ENCODE results near the gene ORAI3.

ORAI3 gene

GRCh38 chr16:30927789-30928378 lies 21.0 kb upstream of the ORAI3 start:
- H3K9me3 ChIP-seq (ENCODE audit: insufficient read depth, low read length, severe bottlenecking), result no peaks in the 10 kb centered on the region
- TF ChIP-seq CTCF (IDR thresholded peaks at IDR 0.05; ENCODE audit: borderline replicate concordance, extremely low read depth, low read length, poor library complexity, severe bottlenecking) (no peak), EZH2 (IDR thresholded peaks at IDR 0.05; ENCODE audit: borderline replicate concordance, low read depth, low read length, severe bottlenecking) (no peak)
- H3K36me3 ChIP-seq (ENCODE audit: insufficient read depth, low read length), result peaks cover 71% of the 10 kb centered on the region
- DNase-seq (peak; percentile 63), ATAC-seq (ENCODE audit: insufficient read depth, low read depth) (peak; percentile 27)
- H3K4me3 ChIP-seq (ENCODE audit: low read depth in 1 of 2, low read length in 2 of 2), result no peak overlapping the region
- H3K4me2 ChIP-seq (ENCODE audit: insufficient read depth, low read length), result peak overlapping the region; percentile 15; the same call in 1 of the 2 replicates
- H3K27ac ChIP-seq (ENCODE audit: low read length), result no peak overlapping the region
- H4K20me1 ChIP-seq (ENCODE audit: insufficient read depth, low read length), result peaks cover 18% of the 10 kb centered on the region
- H3K9ac ChIP-seq (ENCODE audit: low read depth, low read length), result no peak overlapping the region
- H2AFZ ChIP-seq (ENCODE audit: low read depth, low read length), result no peak overlapping the region
- peaks cover 31% of the 10 kb centered on the region for H3K79me2 ChIP-seq (ENCODE audit: insufficient read depth, low read length)
- peaks cover 35% of the 10 kb centered on the region for H3K4me1 ChIP-seq (ENCODE audit: insufficient read depth, low read length)
- no peaks in the 10 kb centered on the region for H3K27me3 ChIP-seq (ENCODE audit: insufficient read depth, low read length, poor library complexity)

- H3K36me3 ChIP-seq (ENCODE audit: insufficient read depth, low read length), result peaks cover 72% of the 10 kb centered on the region
- peak overlapping the region; percentile 15; the same call in 1 of the 2 replicates for H3K4me2 ChIP-seq (ENCODE audit: insufficient read depth, low read length)
- H4K20me1 ChIP-seq (ENCODE audit: insufficient read depth, low read length), result peaks cover 18% of the 10 kb centered on the region
Measured at GRCh38 chr16:30928390-30928789, 20.5 kb upstream of the ORAI3 start.

GRCh38 chr16:30929167-30929566 lies 19.7 kb upstream of the ORAI3 start:
- no peak overlapping the region for H3K4me2 ChIP-seq (ENCODE audit: insufficient read depth, low read length)
- peaks cover 77% of the 10 kb centered on the region for H3K36me3 ChIP-seq (ENCODE audit: insufficient read depth, low read length)
- H3K79me2 ChIP-seq (ENCODE audit: insufficient read depth, low read length), result peaks cover 27% of the 10 kb centered on the region
- H3K9me3 ChIP-seq (ENCODE audit: insufficient read depth, low read length, severe bottlenecking), result no peaks in the 10 kb centered on the region
- no peak overlapping the region for H3K4me3 ChIP-seq (ENCODE audit: low read depth in 1 of 2, low read length in 2 of 2)
- H2AFZ ChIP-seq (ENCODE audit: low read depth, low read length), result no peak overlapping the region
- peaks cover 18% of the 10 kb centered on the region for H4K20me1 ChIP-seq (ENCODE audit: insufficient read depth, low read length)
- DNase-seq (no peak), ATAC-seq (ENCODE audit: insufficient read depth, low read depth) (no peak)
- TF ChIP-seq CTCF (IDR thresholded peaks at IDR 0.05; ENCODE audit: borderline replicate concordance, extremely low read depth, low read length, poor library complexity, severe bottlenecking), result no peak
- no peak for TF ChIP-seq EZH2 (IDR thresholded peaks at IDR 0.05; ENCODE audit: borderline replicate concordance, low read depth, low read length, severe bottlenecking)
- peaks cover 35% of the 10 kb centered on the region for H3K4me1 ChIP-seq (ENCODE audit: insufficient read depth, low read length)
- H3K27me3 ChIP-seq (ENCODE audit: insufficient read depth, low read length, poor library complexity), result no peaks in the 10 kb centered on the region
- H3K9ac ChIP-seq (ENCODE audit: low read depth, low read length), result no peak overlapping the region
- H3K27ac ChIP-seq (ENCODE audit: low read length), result no peak overlapping the region

More at GRCh38 chr16:30928390-30928789, 20.5 kb upstream of the ORAI3 start:
- TF ChIP-seq CTCF (IDR thresholded peaks at IDR 0.05; ENCODE audit: borderline replicate concordance, extremely low read depth, low read length, poor library complexity, severe bottlenecking) (no peak), EZH2 (IDR thresholded peaks at IDR 0.05; ENCODE audit: borderline replicate concordance, low read depth, low read length, severe bottlenecking) (no peak)
- DNase-seq (no peak), ATAC-seq (ENCODE audit: insufficient read depth, low read depth) (no peak)
- Histone ChIP-seq H3K27ac (ENCODE audit: low read length) (no peak overlapping the region), H3K4me3 (ENCODE audit: low read depth in 1 of 2, low read length in 2 of 2) (no peak overlapping the region), H3K9ac (ENCODE audit: low read depth, low read length) (no peak overlapping the region), H3K27me3 (ENCODE audit: insufficient read depth, low read length, poor library complexity) (no peaks in the 10 kb centered on the region), H3K9me3 (ENCODE audit: insufficient read depth, low read length, severe bottlenecking) (no peaks in the 10 kb centered on the region), H3K79me2 (ENCODE audit: insufficient read depth, low read length) (peaks cover 31% of the 10 kb centered on the region), H2AFZ (ENCODE audit: low read depth, low read length) (no peak overlapping the region), H3K4me1 (ENCODE audit: insufficient read depth, low read length) (peaks cover 35% of the 10 kb centered on the region)
